ENCODE results near the gene COX7A2.

The COX7A2 gene

DNA sequence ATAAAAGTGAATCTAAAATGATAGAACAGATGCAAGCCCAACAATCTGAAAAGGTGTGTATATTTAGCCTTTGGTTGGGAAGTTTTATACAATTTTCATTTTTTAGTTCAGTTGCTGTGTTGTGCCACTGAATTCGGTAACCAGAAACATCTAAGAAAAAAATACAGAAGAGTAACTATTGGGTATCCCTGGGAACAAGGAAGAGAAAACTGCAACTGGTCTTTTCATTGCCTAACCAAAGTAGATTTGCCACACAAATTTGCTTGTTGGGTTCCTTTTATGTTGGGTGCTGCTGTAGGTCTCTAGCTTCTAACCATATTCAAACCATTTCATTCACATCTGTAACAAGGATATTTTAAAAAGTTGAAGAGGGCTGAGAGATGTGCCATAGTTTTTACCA lies 43.8 kb upstream of the COX7A2 start:
- peak; percentile 19 for DNase-seq (ENCODE audit: extremely low spot score)
- ChIA-PET CTCF (interaction anchor here (1.5 kb wide), 1 partner anchor 10 kb away, joined by 4 read pairs; no protein-coding TSS in a partner anchor), POLR2A (no interaction called here)
- TF ChIP-seq, protein P1, sequence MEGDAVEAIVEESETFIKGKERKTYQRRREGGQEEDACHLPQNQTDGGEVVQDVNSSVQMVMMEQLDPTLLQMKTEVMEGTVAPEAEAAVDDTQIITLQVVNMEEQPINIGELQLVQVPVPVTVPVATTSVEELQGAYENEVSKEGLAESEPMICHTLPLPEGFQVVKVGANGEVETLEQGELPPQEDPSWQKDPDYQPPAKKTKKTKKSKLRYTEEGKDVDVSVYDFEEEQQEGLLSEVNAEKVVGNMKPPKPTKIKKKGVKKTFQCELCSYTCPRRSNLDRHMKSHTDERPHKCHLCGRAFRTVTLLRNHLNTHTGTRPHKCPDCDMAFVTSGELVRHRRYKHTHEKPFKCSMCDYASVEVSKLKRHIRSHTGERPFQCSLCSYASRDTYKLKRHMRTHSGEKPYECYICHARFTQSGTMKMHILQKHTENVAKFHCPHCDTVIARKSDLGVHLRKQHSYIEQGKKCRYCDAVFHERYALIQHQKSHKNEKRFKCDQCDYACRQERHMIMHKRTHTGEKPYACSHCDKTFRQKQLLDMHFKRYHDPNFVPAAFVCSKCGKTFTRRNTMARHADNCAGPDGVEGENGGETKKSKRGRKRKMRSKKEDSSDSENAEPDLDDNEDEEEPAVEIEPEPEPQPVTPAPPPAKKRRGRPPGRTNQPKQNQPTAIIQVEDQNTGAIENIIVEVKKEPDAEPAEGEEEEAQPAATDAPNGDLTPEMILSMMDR (IDR thresholded peaks at IDR 0.05; ENCODE audit: control extremely low read depth, extremely low read depth, low read depth, missing control alignments), result no peak

DNA sequence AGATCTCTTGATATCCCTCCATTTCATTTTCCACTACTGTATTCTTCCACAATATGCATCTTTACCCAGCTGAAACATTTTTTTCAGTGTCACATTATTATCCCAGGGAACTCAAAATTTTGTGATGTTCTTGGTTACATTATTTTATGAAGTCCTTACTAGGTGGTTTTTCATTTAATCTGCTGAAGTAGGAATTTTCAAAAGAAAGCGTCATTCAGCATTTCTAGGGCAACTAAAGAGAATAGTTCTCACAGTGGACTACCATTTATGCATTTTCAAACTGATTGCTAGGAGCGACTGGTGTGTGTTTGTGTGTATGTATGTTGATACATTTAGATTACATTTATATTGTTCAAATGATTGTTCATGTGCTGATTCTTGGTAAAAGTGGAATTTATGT lies 43.4 kb upstream of the COX7A2 start:
- ChIA-PET CTCF (interaction anchor here (0.7 kb wide), 1 partner anchor 13 kb away, joined by 3 read pairs; no protein-coding TSS in a partner anchor), POLR2A (no interaction called here)
- TF ChIP-seq, protein P1 (IDR thresholded peaks at IDR 0.05; ENCODE audit: control extremely low read depth, extremely low read depth, low read depth, missing control alignments), result no peak
- no peak for DNase-seq (ENCODE audit: extremely low spot score)

DNA sequence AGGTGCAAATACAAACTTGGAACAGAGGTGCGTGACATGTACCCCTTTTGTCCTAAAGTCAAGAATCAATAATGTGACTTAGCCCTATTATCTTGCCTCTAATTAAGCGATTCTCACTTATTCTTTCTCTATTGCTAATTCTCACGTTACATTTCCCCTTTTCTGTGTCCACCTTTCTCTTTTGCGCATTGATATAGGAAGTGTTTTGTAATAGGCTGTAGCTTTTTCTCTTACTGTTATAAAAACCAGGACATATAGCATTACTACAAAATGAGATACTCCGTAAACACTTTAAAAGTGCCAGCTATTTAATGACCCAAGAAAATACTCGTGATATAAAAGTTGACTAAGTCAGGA lies 41.7 kb upstream of the COX7A2 start:
- ChIA-PET POLR2A (interaction anchor here (0.5 to 1.0 kb wide), 2 partner anchors 10 to 335 kb away, joined by 3 read pairs; no protein-coding TSS in a partner anchor), CTCF (interaction anchor here (1.5 to 4.7 kb wide), 3 partner anchors 11 to 25 kb away, joined by 3 to 27 read pairs (median 3); no protein-coding TSS in a partner anchor)
- TF ChIP-seq, protein P1 (IDR thresholded peaks at IDR 0.05; ENCODE audit: control extremely low read depth, extremely low read depth, low read depth, missing control alignments), result no peak
- peak; percentile 25 for DNase-seq (ENCODE audit: extremely low spot score)

DNA sequence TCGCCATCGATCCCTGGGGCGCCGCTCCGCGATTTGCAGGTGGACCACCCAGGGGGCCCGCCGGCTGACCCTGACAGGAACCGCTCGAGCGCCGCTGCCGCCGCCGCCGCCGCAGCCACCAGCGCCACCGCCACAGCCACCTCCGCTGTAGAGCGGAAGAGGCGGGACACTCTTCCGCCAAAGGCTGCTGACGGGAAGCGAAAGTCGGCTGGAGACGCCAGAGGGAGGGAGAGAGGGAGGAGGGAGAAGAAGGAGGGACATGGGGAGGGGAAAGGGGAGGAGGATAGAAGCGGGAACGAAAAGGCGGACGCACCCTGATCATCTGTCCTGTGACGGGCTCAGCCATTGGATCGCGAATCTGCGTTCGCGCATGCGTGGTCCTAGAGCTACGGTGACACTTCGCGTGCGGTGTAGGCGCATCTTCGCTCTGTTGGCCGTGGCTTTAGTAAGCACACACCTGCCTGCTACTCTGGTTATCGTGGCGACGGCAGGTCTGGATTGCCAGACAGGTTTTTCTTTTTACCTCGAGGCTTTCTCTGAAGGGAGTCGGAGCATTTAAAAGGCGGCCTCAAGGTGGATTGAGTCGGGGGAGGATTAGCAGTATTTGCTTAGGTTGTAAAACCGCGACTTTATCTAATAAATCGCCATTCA lies 41.2 kb upstream of the COX7A2 start, which contains the start of gene TMEM30A:
Gene TMEM30A, minus strand, starts transcription at position 161 of the 651 bp plus-strand sequence. Its CDS starts 154 bp downstream, at position 7.
- ChIA-PET POLR2A (interaction anchor here (1.0 kb wide), 2 partner anchors 9 to 17 kb away, joined by 3 read pairs; no protein-coding TSS in a partner anchor), CTCF (interaction anchor here (1.5 to 4.7 kb wide), 3 partner anchors 11 to 25 kb away, joined by 3 to 27 read pairs (median 3); no protein-coding TSS in a partner anchor)
- TF ChIP-seq, protein P1 (IDR thresholded peaks at IDR 0.05; ENCODE audit: control extremely low read depth, extremely low read depth, low read depth, missing control alignments), result no peak
- peak; percentile 94 for DNase-seq (ENCODE audit: extremely low spot score)

DNA sequence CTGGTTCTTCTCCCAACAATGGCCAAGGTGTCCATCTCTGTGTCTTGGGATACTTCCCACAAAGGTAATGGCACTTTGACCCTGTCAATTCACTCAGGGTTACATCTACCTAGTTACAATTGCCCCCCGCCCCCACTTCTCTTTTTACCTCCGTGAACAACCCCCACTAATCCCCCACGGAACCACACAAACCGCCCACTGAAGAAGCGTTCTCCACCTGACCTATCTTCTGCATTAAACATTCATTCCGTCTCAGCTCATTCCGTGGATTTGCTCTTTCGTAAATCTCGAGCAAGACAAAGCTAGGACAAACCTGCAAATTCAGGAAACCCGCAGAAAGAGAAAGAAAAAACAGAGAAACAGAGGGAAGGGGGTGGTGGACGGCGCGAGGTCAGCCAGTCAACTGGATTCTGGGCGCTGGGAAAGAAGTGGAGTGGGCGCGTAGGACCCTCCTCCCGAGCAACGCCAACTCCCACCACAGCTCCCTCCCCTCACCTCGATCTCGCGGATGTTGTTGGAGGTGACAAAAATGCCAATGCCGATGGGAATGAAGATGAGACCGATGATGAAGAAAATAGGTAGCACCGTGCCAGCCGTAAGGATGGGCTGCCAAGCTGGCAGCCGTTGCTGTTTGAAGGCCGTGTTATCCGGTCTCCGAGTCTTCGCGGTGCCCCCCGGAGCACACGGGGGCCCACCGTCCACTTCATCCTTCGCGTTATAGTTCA lies 40.5 kb upstream of the COX7A2 start:
- CTCF ChIA-PET, result interaction anchor here (0.9 to 4.7 kb wide), 5 partner anchors 12 to 24 kb away, joined by 3 to 27 read pairs (median 3); no protein-coding TSS in a partner anchor
- TF ChIP-seq, protein P1 (IDR thresholded peaks at IDR 0.05; ENCODE audit: control extremely low read depth, extremely low read depth, low read depth, missing control alignments), result no peak
- POLR2A ChIA-PET, result interaction anchor here (0.7 to 1.0 kb wide), 3 partner anchors 9 to 1765 kb away, joined by 3 to 6 read pairs (median 3); no protein-coding TSS in a partner anchor
- no peak for DNase-seq (ENCODE audit: extremely low spot score)

DNA sequence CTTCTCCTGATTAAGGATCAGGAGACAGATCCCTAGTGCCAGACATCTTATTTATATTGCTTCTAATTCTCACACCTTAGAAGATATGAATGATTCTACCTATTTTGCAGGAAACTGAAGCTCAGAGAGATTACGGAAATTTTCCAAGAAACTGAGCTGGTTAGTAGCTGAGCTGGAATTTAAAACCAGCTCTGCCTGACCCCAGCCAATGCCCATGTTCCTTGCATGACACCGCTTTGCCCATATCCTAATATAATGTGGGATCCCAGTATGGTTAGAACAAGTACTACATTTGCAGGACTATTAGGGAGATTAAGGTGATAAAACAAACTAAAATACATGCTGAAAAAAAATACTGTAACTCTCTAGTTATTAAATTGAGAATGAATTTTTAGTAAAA lies 39.1 kb upstream of the COX7A2 start:
- ChIA-PET POLR2A (no interaction called here), CTCF (interaction anchor here (0.9 to 4.7 kb wide), 5 partner anchors 9 to 17 kb away, joined by 3 to 27 read pairs (median 3); no protein-coding TSS in a partner anchor)
- no peak for DNase-seq (ENCODE audit: extremely low spot score)
- TF ChIP-seq, protein P1 (IDR thresholded peaks at IDR 0.05; ENCODE audit: control extremely low read depth, extremely low read depth, low read depth, missing control alignments), result no peak

Measured in GM10248 (cell line).